ENCODE results near the gene ABHD6. TPM values are rescaled to one million over a fixed set of nuclear protein-coding genes. Genes with fewer than 3 reads are reported as not detected.
A peak's percentile ranks its signal among the peaks of the same experiment; 100 is the strongest.
"Not testable (repeated sequence)": the region's sequence is repeated elsewhere in the genome, so short reads cannot be mapped to it uniquely, and the experiment has no call there.

The ABHD6 gene
- total RNA-seq, 1 donor from 2014 or later = 35.1 TPM

DNA sequence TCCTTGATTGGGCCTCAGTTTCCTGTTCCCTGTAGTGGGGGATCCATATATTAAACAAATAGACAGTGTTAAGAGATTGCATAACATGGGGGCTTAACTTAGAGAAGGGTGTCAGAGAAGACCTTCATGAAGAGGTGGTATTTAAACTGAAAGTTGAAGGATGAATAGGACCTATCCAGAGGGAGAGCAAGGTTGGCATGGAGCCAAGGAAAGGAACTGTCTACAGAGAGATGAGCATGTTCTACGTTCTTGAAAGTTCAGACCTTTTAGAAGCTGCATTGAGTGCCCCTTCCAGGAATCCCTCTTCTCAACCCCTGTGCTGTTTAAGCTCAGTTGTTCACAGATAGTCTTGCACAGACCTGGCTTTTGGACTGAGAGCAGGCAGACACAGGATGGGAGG, 71.1 kb downstream of the ABHD6 start:
- DNase-seq (ENCODE audit: low read depth in 2 of 2) = peak; percentile 32 to 38

DNA sequence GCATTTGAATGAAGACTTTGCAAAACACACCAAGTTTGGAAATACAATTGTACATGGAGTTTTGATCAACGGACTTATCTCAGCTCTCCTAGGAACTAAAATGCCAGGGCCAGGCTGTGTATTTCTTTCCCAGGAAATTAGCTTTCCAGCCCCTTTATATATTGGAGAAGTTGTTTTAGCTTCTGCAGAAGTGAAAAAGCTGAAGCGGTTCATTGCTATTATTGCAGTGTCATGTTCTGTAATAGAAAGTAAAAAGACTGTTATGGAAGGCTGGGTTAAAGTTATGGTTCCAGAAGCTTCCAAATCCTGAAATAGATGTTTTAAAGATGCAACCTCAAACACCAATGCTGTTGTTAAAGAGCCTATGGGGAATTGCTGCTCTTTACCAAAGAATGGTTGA, 80.2 kb downstream of the ABHD6 start:
- no peak for DNase-seq (ENCODE audit: low read depth in 2 of 2)

DNA sequence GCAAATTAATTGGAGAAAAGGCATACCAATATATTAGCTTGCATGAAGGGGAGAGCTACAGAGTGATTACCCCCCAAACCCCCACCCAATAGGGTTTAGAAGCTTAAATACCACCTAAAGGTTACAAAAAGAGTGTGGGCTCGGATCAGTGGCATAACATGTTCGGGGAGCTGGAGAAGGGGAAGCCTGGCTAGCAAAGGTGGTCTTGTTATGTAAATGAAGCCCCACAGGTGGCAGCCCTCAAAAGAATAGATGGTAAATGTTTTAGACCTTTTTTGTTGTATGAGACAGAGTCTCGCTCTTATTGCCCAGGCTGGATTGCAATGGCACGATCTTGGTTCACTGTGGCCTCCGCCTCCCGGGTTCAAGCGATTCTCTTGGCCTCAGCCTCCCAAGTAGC, 84.2 kb downstream of the ABHD6 start:
- DNase-seq (ENCODE audit: low read depth in 2 of 2) = no peak

DNA sequence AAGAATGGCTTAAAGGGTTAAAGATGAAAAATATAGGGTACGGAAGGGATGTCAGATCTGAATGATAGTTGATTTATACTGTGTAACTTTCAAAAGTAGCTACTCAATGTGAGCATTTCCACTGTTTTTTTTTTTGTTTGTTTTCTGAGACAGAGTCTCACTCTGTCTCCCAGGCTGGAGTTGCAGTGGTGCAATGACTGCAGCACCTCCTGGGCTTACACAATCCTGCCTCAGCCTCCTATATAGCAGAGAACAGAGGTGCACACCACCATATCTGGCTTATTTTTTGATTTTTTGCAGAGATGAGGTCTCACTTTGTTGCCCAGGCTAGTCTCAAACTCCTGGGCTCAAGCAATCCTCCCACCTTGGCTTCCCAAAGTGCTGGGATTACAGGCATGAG, 85.2 kb downstream of the ABHD6 start:
- DNase-seq (ENCODE audit: low read depth in 2 of 2) = no peak

DNA sequence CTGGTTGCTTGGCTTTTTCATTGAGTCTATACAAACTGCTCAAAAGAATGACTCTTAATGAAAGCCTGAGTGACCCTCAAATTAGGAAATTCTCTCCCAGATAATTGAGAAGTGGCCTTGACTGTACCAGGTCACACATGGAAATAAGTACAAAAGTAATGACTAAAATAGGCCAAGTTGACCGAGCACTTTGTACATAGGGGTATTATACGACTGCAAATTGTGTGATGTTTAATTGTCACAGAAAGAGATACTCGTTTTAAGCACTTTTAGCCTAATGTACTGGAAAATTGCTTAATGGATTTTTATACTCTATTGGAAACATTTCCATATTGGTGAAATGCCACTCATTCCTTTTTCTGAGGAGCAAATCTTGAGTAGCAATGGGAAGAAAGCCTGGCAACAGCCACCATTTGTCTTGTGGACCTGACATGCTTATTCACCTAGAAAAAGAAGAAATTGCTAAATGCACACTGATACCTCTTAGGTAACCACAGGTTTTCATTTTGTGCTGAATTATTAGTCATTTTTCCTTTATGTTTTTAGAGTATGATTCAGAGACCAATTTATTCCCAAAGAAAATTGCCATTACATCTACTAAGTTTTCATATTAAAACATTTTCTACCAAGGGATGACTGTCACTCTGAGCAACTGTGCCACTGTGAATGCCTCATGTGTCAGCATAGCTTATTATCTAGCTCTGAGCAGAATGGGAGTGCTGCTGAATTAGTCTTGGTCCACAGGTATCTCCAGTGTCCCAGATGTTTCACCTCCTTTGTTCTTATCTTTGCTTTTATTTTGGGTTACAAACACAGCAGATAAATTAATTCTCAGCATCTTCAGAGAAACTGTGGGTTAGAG, 86.2 kb downstream of the ABHD6 start:
- DNase-seq (ENCODE audit: low read depth in 2 of 2) = no peak

DNA sequence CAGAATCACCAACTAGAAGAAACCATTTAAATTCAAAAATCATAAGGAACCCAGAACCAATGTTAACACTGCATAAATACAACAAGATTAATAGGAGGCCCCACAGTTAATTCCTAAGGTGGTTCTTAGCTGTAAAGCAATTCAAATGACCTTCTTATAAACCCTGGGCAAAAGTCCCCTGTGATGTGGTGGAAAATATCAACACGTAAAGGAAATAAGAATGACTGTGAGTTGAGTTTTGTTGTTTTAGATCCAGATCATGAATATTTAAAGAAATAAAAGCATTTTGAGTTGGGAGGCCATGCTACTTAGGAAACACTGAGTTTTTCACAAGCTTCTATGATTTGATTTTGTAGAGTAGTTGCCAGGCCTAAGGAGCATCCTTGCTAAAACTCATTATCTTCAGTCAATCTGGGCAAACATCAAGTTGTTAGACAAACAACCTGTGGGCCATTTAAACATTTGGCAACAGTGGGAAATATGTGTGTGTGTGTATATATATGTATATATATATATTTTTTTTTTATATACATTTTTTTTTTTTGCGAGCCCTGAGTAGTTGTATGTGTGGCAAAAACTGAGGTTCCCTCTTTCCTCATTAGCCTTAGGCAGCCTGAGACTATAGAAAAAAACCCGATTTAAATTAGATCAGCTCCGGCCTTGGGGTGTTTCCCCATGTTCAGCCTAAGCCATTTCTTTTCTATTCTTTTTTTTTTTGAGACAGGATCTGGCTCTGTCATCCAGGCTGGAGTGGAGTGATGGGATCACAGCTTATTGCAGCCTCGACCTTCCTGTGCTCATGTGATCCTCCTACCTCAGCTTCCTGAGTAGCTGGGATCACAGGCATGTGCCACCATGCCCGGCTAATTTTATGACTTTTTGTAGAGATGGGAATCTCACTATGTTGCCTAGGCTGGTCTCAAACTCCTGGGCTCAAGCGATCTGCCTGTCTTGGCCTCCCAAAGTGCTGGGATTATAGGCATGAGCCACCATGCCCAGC, 87.1 kb downstream of the ABHD6 start:
- peak; percentile 64 to 91 for DNase-seq (ENCODE audit: low read depth in 2 of 2)

DNA sequence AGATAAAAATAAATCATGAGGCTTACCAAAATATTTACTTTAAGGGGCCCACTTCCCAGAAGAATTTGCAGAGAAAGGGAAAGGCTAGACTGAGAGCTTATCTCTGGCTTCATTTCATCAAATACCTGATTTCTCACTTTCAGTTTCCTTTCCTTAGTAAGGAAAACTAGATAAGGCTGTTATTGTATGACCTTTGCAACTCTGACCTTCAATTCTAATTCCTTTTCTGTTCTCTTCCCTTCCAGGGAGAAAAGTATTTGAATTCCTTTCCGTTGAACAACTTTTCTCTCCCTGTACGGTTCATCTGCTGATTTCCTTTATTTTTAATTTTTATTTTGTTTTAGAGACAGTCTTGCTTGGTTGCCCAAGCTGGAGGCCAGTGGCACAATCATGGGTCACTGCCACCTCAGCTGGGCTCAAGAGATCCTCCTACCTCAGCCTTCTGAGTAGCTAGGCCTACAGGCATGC, 88.0 kb downstream of the ABHD6 start:
- peak in 1 of 2 donors; percentile 48 for DNase-seq (ENCODE audit: low read depth in 2 of 2)

DNA sequence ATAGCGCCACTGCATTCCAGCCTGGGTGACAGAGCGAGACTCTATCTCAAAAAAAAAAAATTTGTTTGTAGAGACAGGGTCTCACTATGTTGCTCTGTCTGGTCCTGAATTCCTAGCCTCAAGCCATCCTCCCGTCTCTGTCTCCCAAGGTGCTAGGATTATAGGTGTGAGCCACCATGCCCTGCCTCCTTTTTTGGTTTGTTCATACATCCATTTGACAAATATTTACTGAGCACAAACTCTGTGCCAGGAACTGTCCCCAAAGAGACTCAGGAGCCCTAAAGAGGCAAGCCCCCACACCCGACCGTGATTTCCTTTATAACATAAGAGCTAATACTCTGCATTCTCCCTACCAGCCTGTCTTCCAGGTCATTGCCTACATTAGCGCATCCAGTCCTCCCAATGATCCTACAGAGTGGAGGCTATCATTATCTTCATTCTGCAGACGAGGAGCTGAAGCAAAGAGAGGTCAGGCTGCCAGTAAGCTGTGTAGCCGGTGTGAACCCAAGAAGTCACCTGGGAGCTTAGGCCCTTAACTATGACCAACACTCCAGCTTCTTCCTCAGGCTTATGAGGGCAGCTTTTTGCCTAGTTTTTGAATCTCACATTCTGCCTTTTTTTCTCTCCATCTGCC, 88.8 kb downstream of the ABHD6 start:
- DNase-seq (ENCODE audit: low read depth in 2 of 2) = no peak

DNA sequence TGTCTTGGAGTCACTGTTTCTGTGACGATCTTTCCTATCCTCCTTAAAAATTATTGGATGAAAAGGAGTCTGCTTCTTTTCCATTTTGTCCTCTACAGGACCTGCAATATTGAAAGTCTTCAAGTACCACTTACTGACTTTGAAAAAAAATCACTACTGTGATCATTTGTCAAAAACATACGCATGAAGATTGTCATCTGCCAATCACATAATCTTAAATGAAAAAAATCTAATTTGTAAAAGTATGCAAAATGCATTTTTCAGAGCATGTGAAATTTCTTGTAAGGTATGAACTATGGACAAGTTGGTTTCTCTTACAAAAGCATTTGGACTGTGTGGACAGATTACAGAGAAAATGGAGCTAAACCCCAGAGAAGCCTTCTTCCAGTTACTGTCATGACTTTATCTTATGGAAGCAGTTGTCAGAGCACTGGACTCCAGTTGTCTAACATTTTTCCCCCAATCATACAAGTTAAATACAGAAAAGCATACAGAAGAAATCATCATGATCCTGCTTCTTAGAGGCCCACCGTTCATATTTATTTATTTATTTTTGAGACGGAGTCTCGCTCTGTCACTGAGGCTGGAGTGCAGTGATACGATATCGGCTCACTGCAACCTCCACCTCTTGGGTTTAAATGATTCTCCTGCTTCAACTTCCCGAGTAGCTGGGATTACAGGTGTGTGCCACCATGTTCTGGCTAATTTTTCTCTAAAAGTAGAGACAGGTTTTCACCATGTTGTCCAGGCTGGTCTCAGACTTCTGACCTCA, 91.7 kb downstream of the ABHD6 start:
- DNase-seq (ENCODE audit: low read depth in 2 of 2) = no peak

DNA sequence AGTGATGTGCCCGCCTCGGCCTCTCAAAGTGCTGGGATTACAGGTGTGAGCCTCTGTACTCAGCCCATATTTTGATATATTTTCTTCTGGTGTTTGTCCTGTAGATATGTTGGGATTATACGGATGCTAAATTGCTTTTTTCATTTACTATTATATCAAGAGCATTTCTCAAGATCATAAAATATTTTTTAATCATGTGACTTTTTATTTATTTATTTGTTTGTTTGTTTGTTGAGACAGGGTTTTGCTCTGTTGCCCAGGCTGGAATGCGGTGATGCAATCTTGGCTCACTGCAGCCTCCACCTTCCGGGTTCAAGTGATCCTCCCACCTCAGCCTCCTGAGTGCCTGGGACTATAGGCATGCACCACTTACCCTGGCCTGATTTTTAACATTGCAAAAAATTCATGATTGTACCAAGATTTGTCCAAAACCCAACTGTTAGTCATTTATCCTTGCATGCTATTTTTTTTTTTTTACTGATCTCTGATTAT, 92.4 kb downstream of the ABHD6 start:
- no peak for DNase-seq (ENCODE audit: low read depth in 2 of 2)

DNA sequence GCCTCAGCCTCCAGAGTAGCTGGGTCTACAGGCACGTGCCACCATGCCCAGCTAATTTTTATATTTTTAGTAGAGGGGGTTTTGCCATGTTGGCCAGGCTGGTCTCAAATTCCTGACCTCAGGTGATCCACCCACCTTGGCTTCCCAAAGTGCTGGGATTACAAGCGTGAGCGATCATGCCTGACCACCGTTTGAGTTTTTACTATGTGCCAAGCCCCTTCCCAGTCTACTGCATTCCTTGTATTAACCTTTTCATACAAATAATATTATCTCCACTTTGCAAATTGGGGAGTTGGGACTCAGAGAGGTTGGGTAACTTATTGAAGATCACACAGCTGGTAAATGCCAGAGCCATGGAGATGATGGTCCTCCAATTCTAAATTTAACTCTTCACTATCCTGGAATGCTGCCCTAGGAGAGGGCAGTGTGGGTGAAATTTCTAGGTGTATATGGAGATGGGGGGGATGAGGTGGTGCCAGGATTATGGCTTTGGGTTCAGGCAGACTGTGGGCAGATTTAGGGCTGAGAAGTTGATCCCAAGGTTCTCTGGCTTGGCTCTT, 94.1 kb downstream of the ABHD6 start:
- no peak for DNase-seq (ENCODE audit: low read depth in 2 of 2)

DNA sequence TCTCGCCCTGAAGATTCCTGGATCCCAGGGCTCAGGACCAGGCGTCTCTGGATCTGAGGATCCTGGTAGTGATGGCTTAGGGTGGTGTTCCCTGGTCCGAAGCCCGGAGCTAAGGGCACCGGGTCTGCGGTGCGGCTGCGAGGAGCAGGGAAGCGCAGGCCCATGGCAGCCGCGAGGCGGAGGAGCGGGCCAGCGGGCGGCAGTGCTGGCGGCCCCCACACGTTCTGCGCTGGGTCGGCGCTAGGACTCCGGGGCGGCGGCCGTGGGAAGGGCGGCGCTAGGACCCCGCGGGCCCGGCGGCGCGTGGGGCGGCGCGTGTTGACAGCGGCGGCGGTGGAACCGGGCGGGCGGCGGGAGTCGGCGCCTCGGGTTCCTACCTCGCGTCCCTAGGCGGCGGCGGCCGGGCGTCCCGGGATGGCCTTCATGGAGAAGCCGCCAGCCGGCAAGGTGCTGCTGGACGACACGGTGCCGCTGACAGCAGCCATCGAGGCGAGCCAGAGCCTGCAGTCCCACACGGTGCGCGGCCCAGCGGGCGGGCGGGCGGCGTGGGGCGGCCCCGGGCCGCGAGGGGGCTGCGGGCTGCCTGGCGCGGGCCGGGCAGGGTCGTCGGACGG, 95.1 kb downstream of the ABHD6 start, which contains the start of gene PXK:
TSS of gene PXK (plus strand) at position 318 of the 614 bp plus-strand sequence. CDS start at position 415, 97 bp downstream.
- peak; percentile 83 to 88 for DNase-seq (ENCODE audit: low read depth in 2 of 2)

DNA sequence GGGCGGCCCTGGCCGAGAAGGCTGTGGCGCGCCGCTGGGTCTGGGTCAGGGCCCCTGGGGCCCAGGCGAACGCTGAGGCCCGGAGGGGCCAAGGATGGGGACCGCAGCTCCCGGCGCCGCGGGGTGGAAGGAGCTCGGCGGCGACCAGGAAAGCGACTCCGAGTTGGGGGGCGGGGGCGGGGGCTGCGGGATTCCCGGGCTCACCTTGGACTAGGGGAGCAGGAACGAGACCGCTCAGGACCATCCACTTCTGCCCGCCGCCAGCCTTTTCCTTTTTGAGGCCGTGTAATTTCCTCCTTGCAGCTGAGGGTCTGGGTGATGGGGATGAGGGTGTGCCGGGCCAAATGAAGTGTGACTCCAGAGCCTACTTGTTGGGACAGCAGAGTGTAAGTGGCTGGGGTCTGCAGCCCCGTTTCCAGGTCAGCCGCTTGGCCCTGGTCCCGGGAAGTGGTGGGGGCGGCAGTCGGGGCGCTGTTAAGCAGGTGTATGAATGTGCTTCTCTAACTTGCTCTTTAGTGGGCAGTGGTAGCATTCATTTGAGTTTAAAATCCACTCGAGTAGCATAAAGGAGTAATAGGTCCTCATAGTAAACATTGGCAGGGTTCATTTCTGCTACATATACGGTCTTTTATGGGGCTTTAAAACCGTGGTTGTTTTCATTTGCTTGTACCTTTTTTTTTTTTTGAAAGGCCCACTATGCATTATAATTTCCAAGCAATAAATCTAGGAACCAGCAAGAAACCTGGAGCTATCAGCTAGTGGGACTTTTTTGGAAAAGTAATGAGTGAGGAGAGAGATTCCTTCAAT, 95.8 kb downstream of the ABHD6 start:
- peak; percentile 29 to 47 for DNase-seq (ENCODE audit: low read depth in 2 of 2)

DNA sequence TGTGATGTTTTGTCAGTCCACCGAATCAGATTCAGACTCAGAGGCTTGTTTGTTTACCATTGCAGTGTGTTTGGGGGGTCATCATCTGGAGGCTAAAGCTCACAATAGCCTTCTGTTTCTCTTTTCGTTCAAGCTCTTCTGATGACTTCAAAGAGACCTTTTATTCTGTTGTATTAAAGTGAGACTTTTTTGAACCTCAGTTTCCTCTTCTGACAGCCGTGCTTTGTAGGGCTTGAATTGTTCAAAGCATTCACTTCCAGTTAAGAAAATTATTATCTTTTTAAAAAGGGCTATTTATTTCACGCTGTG, 96.4 kb downstream of the ABHD6 start:
- DNase-seq (ENCODE audit: low read depth in 2 of 2) = no peak

DNA sequence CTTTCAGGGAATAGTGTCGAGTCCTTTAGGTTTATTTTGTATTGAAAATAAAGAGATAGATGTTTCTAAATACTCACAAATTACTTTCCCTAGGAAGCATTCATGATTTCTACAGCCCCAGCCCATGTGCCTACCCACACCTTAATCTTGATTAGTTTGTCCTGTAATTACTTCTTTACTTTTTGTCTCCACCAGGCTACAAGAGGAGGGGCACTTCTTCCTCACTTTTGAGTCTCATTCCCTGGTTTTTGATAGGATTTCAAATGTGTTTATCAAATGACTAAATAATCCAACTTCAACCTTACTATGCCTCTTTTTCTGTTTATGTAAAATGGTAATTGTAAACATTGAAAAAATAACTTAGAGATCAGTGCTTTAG, 96.9 kb downstream of the ABHD6 start:
- DNase-seq (ENCODE audit: low read depth in 2 of 2) = no peak

DNA sequence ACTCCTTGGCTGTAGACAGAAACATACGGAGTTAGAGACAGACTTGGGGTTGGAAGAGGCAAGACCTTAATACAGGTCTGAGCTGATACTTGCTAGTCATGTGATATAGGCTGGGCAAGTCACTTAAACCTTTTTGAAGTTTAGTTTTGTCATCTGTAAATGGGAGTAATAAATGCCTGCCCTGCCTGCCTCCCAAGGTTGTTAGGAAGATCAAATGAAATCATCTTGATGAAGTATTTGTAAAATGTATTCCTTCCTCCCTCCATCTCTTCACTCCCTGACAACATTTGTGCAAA, 98.0 kb downstream of the ABHD6 start:
- no peak for DNase-seq (ENCODE audit: low read depth in 2 of 2)

DNA sequence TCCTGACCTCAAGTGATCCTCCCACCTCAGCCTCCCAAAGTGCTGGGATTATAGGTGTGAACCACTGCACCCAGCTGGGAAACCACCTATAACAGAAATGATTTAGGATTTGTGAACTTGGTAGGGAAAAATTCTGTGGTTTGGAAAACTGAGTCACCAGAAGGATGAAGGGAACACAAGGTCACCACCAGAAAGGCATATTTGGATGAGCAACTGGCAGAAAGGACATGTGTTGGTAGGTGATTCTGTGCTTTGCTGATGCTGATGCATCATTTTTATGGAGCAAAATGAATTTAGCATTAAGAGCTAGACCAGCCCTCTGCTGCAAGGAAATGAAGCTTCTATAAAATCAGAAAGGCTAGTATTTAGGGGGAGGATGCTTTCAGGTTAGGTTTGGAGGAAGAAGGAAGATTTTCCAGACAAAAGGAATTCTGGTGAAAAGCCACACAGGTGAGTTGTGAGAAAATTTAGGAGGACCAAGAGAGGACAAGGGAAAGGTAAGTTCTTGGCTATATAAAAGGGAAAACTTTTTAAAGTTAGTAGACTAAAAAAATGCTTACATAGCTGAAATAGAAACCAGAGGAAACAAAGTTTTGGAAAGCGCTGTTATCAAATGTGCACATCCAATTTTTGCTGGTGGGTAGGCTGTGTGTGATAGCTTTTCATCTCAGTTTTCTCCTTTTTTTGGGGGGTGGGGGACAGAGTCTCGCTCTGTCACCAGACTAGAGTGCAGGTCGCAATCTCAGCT, 98.7 kb downstream of the ABHD6 start:
- DNase-seq (ENCODE audit: low read depth in 2 of 2) = peak in 1 of 2 donors; percentile 25

DNA sequence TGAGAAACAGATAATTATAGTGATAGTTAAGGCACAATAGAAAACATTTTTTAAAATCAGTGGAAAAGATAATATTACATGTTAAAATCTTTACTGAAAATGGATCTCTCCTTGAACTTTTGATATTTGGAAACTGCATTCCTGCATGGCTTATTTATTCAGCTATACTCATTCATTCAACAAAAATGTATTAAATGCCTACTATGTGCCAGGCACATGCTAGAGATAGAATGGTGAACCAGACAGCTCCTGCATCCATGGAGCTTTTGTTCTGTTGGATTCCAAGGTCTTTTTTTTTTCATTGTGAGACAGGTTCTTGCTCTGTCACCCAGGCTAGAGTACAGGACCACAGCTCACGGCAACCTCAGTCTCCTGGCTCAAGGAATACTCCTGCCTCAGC, 99.6 kb downstream of the ABHD6 start:
- DNase-seq (ENCODE audit: low read depth in 2 of 2) = no peak

DNA sequence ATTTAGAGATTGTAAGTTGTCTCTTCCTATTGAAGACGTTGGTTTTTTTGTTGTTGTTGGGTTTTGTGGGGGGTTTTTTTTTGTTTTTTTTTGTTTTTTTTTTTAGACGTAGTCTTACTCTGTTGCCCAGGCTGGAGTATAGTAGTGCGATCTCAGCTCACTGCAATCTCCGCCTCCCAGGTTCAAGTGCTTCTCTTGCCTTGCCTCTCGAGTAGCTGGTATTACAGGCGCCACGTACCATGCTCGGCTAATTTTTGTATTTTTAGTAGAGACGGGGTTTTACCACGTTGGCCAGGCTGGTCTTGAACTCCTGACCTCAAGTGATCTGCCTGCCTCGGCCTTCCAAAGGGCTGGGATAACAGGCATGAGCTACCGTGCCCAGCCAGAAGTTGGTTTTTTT, 101.6 kb downstream of the ABHD6 start:
- DNase-seq (ENCODE audit: low read depth in 2 of 2) = not testable (repeated sequence)
